Endodermal cell (in vitro differentiated cells): ENCODE results near the gene TLNRD1. TPM values are rescaled to one million over a fixed set of nuclear protein-coding genes. Genes with fewer than 3 reads are reported as not detected.

ENCODE experiments used
- DNase-seq: peaks from one replicate; pipeline ENCODE4 v3.0.0-alpha.2; 2017
- H3K27ac ChIP-seq: 2 replicates; pipeline ENCODE4 v1.5.1; 2013; ENCODE audit warnings: mild to moderate bottlenecking, low read depth, low read length, moderate library complexity
- H3K27me3 ChIP-seq: 2 replicates; pipeline ENCODE4 v1.6.1; 2013; ENCODE audit warnings: mild to moderate bottlenecking, low read length, moderate library complexity; ENCODE audit not compliant: insufficient read depth, control insufficient read depth, poor library complexity, severe bottlenecking
- H3K36me3 ChIP-seq: 2 replicates; pipeline ENCODE4 v1.7.0; 2013; ENCODE audit warnings: mild to moderate bottlenecking, low read length, moderate library complexity; ENCODE audit not compliant: control insufficient read depth, insufficient read depth
- H3K4me1 ChIP-seq: one replicate; pipeline ENCODE4 v1.7.0; 2013; ENCODE audit warnings: low read length; ENCODE audit not compliant: control insufficient read depth, insufficient read depth
- H3K4me3 ChIP-seq: 2 replicates; pipeline ENCODE4 v1.5.1; 2013; ENCODE audit warnings: mild to moderate bottlenecking, low read length, moderate library complexity
- H3K9ac ChIP-seq: 2 replicates; pipeline ENCODE4 v1.6.1; 2013; ENCODE audit warnings: mild to moderate bottlenecking, low read length, moderate library complexity; ENCODE audit not compliant: poor library complexity, severe bottlenecking; ENCODE audit errors: extremely low read depth
- H3K9me3 ChIP-seq: 2 replicates; pipeline ENCODE4 v1.6.1; 2013; ENCODE audit warnings: mild to moderate bottlenecking, low read length, moderate library complexity; ENCODE audit not compliant: control insufficient read depth
- H3K27ac Mint-ChIP-seq: 2 replicates; pipeline ENCODE4 v1.8.0; 2020; ENCODE audit warnings: mixed read lengths
- H3K27me3 Mint-ChIP-seq: 2 replicates; pipeline ENCODE4 v1.8.0; 2021; ENCODE audit warnings: mild to moderate bottlenecking, mixed read lengths; ENCODE audit not compliant: insufficient read depth
- H3K36me3 Mint-ChIP-seq: 2 replicates; pipeline ENCODE4 v1.8.0; 2020; ENCODE audit warnings: low read depth, mixed read lengths
- H3K4me1 Mint-ChIP-seq: 2 replicates; pipeline ENCODE4 v1.8.0; 2020; ENCODE audit warnings: mixed read lengths
- H3K4me3 Mint-ChIP-seq: 2 replicates; pipeline ENCODE4 v1.8.0; 2020; ENCODE audit warnings: mild to moderate bottlenecking, moderate library complexity, mixed read lengths
- H3K9me3 Mint-ChIP-seq: 2 replicates; pipeline ENCODE4 v1.8.0; 2020; ENCODE audit warnings: mild to moderate bottlenecking, mixed read lengths
- WGBS, 2 experiments: methylation state at CpG; one replicate each; pipeline versions ENCODE4 v1.1.5 to v1.1.7; 2013; ENCODE audit warnings: missing lambda C conversion rate in 2 of 2, mixed read lengths in 1 of 2; ENCODE audit not compliant: insufficient coverage in 1 of 2, insufficient read length in 1 of 2; 5-methylcytosine and 5-hydroxymethylcytosine counted together
- total RNA-seq, 2 donors: library from RNA; stranded (reverse); fragmentation: NEBNext Ultra II Directional in 1 of 2; extraction: Animal tissue kit (Norgen Biotek cat#: 25700) in 1 of 2; gene quantifications; 2 replicates in 1 of 2; 3 replicates in 1 of 2; pipeline ENCODE4 v1.2.1, GENCODE V29; 2021
- TF ChIP-seq, protein P1 (sequence below): fragments of 200-600 bp; sonication (generic); conservative IDR thresholded peaks from 2 replicates; pipeline ENCODE4 v1.5.0; 2021; ENCODE audit warnings: antibody characterized with exemption, mild to moderate bottlenecking

The TLNRD1 gene
- total RNA-seq, 2 donors from 2014 or later: 25.1 to 28.2 TPM

DNA sequence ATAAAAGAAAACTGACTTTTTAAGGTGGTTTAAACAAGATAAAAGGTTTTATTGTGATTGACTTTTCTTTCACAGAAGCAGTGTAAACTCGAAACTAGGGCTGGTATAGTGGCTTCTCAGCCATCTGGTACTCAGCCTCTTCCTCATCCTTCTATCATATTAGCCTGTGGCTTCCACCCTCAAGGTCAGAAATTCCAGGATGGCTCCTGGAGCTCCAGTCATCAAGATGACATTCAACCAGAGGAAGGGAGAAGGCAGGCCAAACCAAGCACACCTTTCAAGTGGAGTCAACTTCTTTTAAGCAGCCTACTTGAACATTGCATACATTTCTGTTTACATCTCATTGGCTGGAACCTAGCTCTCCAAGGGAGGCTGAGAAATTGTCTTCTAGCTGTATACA lies 9.8 kb upstream of the TLNRD1 start:
- H3K27me3 ChIP-seq: no peaks in the 10 kb centered on the region
- H3K9ac ChIP-seq: no peak overlapping the region
- TF ChIP-seq, protein P1, sequence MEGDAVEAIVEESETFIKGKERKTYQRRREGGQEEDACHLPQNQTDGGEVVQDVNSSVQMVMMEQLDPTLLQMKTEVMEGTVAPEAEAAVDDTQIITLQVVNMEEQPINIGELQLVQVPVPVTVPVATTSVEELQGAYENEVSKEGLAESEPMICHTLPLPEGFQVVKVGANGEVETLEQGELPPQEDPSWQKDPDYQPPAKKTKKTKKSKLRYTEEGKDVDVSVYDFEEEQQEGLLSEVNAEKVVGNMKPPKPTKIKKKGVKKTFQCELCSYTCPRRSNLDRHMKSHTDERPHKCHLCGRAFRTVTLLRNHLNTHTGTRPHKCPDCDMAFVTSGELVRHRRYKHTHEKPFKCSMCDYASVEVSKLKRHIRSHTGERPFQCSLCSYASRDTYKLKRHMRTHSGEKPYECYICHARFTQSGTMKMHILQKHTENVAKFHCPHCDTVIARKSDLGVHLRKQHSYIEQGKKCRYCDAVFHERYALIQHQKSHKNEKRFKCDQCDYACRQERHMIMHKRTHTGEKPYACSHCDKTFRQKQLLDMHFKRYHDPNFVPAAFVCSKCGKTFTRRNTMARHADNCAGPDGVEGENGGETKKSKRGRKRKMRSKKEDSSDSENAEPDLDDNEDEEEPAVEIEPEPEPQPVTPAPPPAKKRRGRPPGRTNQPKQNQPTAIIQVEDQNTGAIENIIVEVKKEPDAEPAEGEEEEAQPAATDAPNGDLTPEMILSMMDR: no peak
- no peaks in the 10 kb centered on the region for H3K9me3 ChIP-seq
- no peaks in the 10 kb centered on the region for H3K9me3 Mint-ChIP-seq
- H3K36me3 ChIP-seq: peaks cover 2% of the 10 kb centered on the region
- H3K27ac Mint-ChIP-seq: no peak overlapping the region
- DNase-seq: no peak
- no peaks in the 10 kb centered on the region for H3K27me3 Mint-ChIP-seq
- peaks cover 26% of the 10 kb centered on the region for H3K4me1 Mint-ChIP-seq
- H3K4me3 Mint-ChIP-seq: no peak overlapping the region
- H3K4me1 ChIP-seq: no peaks in the 10 kb centered on the region
- WGBS, 2 experiments: 80% methylated on average over 1 of the region's 1 CpG; no CpG with 5 or more reads in 1 of the 2 experiments
- no peak overlapping the region for H3K4me3 ChIP-seq
- H3K36me3 Mint-ChIP-seq: no peaks in the 10 kb centered on the region
- no peak overlapping the region for H3K27ac ChIP-seq

DNA sequence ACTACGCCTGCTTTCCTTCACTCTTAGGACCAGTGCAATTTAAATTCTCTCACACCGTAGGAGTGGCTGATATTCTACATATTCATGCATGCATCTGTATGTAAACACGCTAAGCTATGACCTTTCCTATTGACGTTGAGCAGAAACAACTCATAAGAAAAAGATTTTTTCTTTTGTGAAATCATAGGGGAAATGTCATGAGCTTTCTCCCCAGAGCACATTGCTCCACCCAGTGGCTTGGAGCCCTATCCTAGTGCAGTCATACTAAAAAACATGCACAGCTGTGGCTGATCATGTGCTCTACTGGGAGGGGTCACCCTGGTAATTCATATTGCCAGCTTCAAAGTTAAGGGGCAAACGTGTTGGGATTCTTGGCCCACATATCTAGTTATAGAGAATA lies 9.3 kb upstream of the TLNRD1 start:
- H3K27me3 Mint-ChIP-seq: no peaks in the 10 kb centered on the region
- H3K9me3 ChIP-seq: no peaks in the 10 kb centered on the region

DNA sequence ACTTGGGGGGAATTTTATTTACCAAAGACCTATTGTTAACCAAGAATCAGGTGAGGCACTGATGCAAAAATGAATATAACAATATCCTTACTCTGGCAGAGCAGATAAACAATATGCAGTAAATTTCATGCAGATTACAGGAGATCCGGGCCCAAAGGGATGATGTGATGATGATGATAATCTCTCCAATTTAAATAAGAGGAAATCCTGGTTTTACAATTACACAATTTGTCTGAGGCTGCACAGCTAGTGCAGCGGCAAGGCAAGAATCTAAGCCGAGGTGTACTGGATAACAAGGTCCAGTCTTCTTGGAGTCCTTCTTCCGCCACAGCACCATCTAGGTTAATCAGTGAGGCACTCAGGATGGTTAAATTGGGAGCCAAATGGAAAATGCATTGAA lies 8.7 kb upstream of the TLNRD1 start:
- H3K36me3 Mint-ChIP-seq: no peaks in the 10 kb centered on the region
- TF ChIP-seq, protein P1: no peak

More for the DNA sequence above, 9.3 kb upstream of the TLNRD1 start:
- Histone ChIP-seq H3K4me3 (no peak overlapping the region), H3K9ac (no peak overlapping the region), H3K36me3 (no peaks in the 10 kb centered on the region), H3K4me1 (no peaks in the 10 kb centered on the region), H3K27me3 (no peaks in the 10 kb centered on the region), H3K27ac (no peak overlapping the region)
- Mint-ChIP-seq H3K36me3 (no peaks in the 10 kb centered on the region), H3K27ac (no peak overlapping the region), H3K4me3 (no peak overlapping the region), H3K4me1 (peaks cover 23% of the 10 kb centered on the region), H3K9me3 (no peaks in the 10 kb centered on the region)
- TF ChIP-seq, protein P1: no peak
- WGBS, 2 experiments: 88 to 100% methylated on average over 5 of the region's 5 CpGs
- DNase-seq: no peak

More for the DNA sequence above, 8.7 kb upstream of the TLNRD1 start:
- Histone ChIP-seq H3K36me3 (no peaks in the 10 kb centered on the region), H3K27me3 (no peaks in the 10 kb centered on the region), H3K27ac (no peak overlapping the region), H3K4me3 (no peak overlapping the region), H3K9me3 (no peaks in the 10 kb centered on the region), H3K9ac (no peak overlapping the region), H3K4me1 (no peaks in the 10 kb centered on the region)
- H3K9me3 Mint-ChIP-seq: no peaks in the 10 kb centered on the region
- no peaks in the 10 kb centered on the region for H3K27me3 Mint-ChIP-seq
- no peak overlapping the region for H3K4me3 Mint-ChIP-seq
- DNase-seq: no peak
- H3K4me1 Mint-ChIP-seq: peaks cover 17% of the 10 kb centered on the region
- H3K27ac Mint-ChIP-seq: no peak overlapping the region
- WGBS, 2 experiments: 96 to 100% methylated on average over 4 of the region's 4 CpGs
